OCI-LY7 (cell line): ENCODE results near the gene KRTAP5-10.

Source experiments
- EZH2phosphoT487 ChIP-seq: fragments of 200-600 bp; sonication (generic); IDR thresholded peaks from 2 replicates; pipeline ENCODE4 v1.6.1; 2018; ENCODE audit warnings: low read depth, borderline replicate concordance, mild to moderate bottlenecking, mixed run types, antibody characterized with exemption, low read length, moderate library complexity, mixed read lengths
- TF ChIP-seq, protein P1 (sequence below): fragments of 200-600 bp; sonication (generic); conservative IDR thresholded peaks from 2 replicates; pipeline ENCODE4 v1.5.1; 2014; ENCODE audit warnings: mild to moderate bottlenecking, antibody characterized with exemption, low read length, moderate library complexity, mixed read lengths

DNA sequence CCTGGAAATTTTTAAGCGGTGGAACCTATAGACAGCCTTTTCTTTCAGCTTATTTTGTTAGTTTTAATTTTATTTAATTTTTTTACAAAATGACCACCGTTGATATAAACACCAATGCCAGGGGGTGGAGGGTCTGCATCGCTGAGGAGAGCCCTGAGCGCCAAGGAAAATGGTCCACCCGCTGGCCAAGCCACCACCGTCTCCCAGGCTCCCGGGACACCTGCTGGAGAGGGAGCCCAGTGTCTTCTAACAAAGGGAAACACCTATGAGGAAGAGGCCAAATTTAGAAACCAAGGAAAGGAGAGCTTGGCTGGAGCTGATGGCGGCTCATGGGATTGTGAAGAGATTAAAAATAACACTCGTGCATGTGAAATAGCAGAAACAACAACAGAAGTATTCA, 27.8 kb upstream of the KRTAP5-10 start:
- TF ChIP-seq, protein P1, sequence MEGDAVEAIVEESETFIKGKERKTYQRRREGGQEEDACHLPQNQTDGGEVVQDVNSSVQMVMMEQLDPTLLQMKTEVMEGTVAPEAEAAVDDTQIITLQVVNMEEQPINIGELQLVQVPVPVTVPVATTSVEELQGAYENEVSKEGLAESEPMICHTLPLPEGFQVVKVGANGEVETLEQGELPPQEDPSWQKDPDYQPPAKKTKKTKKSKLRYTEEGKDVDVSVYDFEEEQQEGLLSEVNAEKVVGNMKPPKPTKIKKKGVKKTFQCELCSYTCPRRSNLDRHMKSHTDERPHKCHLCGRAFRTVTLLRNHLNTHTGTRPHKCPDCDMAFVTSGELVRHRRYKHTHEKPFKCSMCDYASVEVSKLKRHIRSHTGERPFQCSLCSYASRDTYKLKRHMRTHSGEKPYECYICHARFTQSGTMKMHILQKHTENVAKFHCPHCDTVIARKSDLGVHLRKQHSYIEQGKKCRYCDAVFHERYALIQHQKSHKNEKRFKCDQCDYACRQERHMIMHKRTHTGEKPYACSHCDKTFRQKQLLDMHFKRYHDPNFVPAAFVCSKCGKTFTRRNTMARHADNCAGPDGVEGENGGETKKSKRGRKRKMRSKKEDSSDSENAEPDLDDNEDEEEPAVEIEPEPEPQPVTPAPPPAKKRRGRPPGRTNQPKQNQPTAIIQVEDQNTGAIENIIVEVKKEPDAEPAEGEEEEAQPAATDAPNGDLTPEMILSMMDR = no peak
- TF ChIP-seq EZH2phosphoT487 = no peak
